HepG2 (cell line): ENCODE measurements around the gene NOL4L. TPM values are rescaled to one million over a fixed set of nuclear protein-coding genes. Genes with fewer than 3 reads are reported as not detected.

Experiments
- GPN1 ChIP-seq: sonication (generic); formaldehyde crosslinking; IDR thresholded peaks from 2 replicates; pipeline ENCODE4 v1.5.1; 2020; ENCODE audit warnings: missing genetic modification reagents, borderline replicate concordance
- KLF9 ChIP-seq: IDR thresholded peaks from 2 replicates; pipeline ENCODE4 v1.6.1; 2016; ENCODE audit warnings: low read depth
- MYC ChIP-seq: sonication (generic); formaldehyde crosslinking; IDR thresholded peaks from 2 replicates; pipeline ENCODE4 v1.9.0; 2021; ENCODE audit warnings: missing genetic modification reagents, borderline replicate concordance
- NR2F6 ChIP-seq, 2 experiments: IDR thresholded peaks; 2 replicates each; pipeline ENCODE4 v1.6.1; 2016; ENCODE audit warnings: antibody characterized with exemption in 1 of 2, mild to moderate bottlenecking in 1 of 2
- PHF5A ChIP-seq: IDR thresholded peaks from one replicate; pipeline ENCODE4 v1.6.1; 2018; ENCODE audit warnings: low read depth, missing genetic modification reagents; ENCODE audit not compliant: unreplicated experiment
- RFX3 ChIP-seq: IDR thresholded peaks from 2 replicates; pipeline ENCODE4 v1.6.1; 2016; ENCODE audit warnings: missing biosample characterization, missing genetic modification reagents
- SOX6 ChIP-seq, 2 experiments: fragments of 450-650 bp in 1 of 2; sonication (generic) in 1 of 2; formaldehyde crosslinking in 1 of 2; IDR thresholded peaks; 2 replicates each; pipeline versions ENCODE4 v1.4.0 to v1.6.1; 2017 to 2020; ENCODE audit warnings: antibody characterized with exemption in 1 of 2, mild to moderate bottlenecking in 1 of 2, missing genetic modification reagents in 1 of 2
- THYN1 ChIP-seq: sonication (generic); formaldehyde crosslinking; IDR thresholded peaks from 2 replicates; pipeline ENCODE4 v1.8.1; 2023; ENCODE audit warnings: low read depth, mild to moderate bottlenecking, moderate library complexity, missing genetic modification reagents, borderline replicate concordance
- ZNF17 ChIP-seq: sonication (generic); formaldehyde crosslinking; IDR thresholded peaks from 2 replicates; pipeline ENCODE4 v1.5.0; 2020; ENCODE audit warnings: mild to moderate bottlenecking, missing genetic modification reagents
- ZNF556 ChIP-seq: sonication (generic); formaldehyde crosslinking; IDR thresholded peaks from 2 replicates; pipeline ENCODE4 v1.4.0; 2020; ENCODE audit warnings: mild to moderate bottlenecking, missing genetic modification reagents, borderline replicate concordance
- ZNF598 ChIP-seq: sonication (generic); formaldehyde crosslinking; IDR thresholded peaks from 2 replicates; pipeline ENCODE4 v1.5.1; 2020; ENCODE audit warnings: mild to moderate bottlenecking, missing genetic modification reagents, borderline replicate concordance
- ZNF644 ChIP-seq: IDR thresholded peaks from 2 replicates; pipeline ENCODE4 v1.6.1; 2016; ENCODE audit warnings: low read depth
- ZNF674 ChIP-seq: sonication (generic); formaldehyde crosslinking; IDR thresholded peaks from 2 replicates; pipeline ENCODE4 v1.5.0; 2020; ENCODE audit warnings: low read depth, mild to moderate bottlenecking, missing genetic modification reagents
- ZZZ3 ChIP-seq: sonication (generic); formaldehyde crosslinking; IDR thresholded peaks from 2 replicates; pipeline ENCODE4 v1.4.0; 2020; ENCODE audit warnings: missing genetic modification reagents, mild to moderate bottlenecking, borderline replicate concordance
- polyA plus RNA-seq, 8 experiments: library from polyadenylated mRNA; depleted of rRNA in 3 of 8; stranded (reverse) in 7 of 8; unstranded in 1 of 8; fragments of >200 nt; fragmentation: Illumina TruSeq in 4 of 8; extraction: Trizol in 4 of 8; gene quantifications; 2 replicates each; pipeline versions ENCODE4 v1.2.1 to v1.2.3, GENCODE V29; 2011 to 2016; ENCODE audit warnings: low read depth in 4 of 8, missing spikeins in 1 of 8, mixed read lengths in 1 of 8; ENCODE audit not compliant: insufficient read depth in 1 of 8
- total RNA-seq, 5 experiments: library from RNA; depleted of rRNA; stranded (reverse); fragments of >200 nt; fragmentation: Illumina TruSeq; extraction: Trizol; gene quantifications; 2 replicates each; pipeline ENCODE4 v1.2.3, GENCODE V29; 2016; ENCODE audit warnings: low read depth in 1 of 5
- TF ChIP-seq, protein P1 (sequence below): sonication (generic); formaldehyde crosslinking; IDR thresholded peaks from 2 replicates; pipeline ENCODE4 v1.9.0; 2022; ENCODE audit warnings: low read depth, missing genetic modification reagents
- TF ChIP-seq, protein P2 (sequence below): sonication (generic); formaldehyde crosslinking; IDR thresholded peaks from 2 replicates; pipeline ENCODE4 v1.5.1; 2020; ENCODE audit warnings: mild to moderate bottlenecking, missing genetic modification reagents, borderline replicate concordance
- TF ChIP-seq, protein P3 (sequence below): sonication (generic); formaldehyde crosslinking; IDR thresholded peaks from 2 replicates; pipeline ENCODE4 v1.5.0; 2020; ENCODE audit warnings: mild to moderate bottlenecking, missing genetic modification reagents
- TF ChIP-seq, protein P4 (sequence below): sonication (generic); formaldehyde crosslinking; IDR thresholded peaks from 2 replicates; pipeline ENCODE4 v1.5.0; 2020; ENCODE audit warnings: missing genetic modification reagents
- TF ChIP-seq, protein P5 (sequence below): sonication (generic); formaldehyde crosslinking; IDR thresholded peaks from 2 replicates; pipeline ENCODE4 v1.8.1; 2023; ENCODE audit warnings: mild to moderate bottlenecking, missing genetic modification reagents

Gene NOL4L
- total and polyA plus RNA-seq, 2 of the 13 experiments (the other 11 are each of a cell fraction or from before 2014, with no cell fraction given) = 16.6 to 35.4 TPM

DNA sequence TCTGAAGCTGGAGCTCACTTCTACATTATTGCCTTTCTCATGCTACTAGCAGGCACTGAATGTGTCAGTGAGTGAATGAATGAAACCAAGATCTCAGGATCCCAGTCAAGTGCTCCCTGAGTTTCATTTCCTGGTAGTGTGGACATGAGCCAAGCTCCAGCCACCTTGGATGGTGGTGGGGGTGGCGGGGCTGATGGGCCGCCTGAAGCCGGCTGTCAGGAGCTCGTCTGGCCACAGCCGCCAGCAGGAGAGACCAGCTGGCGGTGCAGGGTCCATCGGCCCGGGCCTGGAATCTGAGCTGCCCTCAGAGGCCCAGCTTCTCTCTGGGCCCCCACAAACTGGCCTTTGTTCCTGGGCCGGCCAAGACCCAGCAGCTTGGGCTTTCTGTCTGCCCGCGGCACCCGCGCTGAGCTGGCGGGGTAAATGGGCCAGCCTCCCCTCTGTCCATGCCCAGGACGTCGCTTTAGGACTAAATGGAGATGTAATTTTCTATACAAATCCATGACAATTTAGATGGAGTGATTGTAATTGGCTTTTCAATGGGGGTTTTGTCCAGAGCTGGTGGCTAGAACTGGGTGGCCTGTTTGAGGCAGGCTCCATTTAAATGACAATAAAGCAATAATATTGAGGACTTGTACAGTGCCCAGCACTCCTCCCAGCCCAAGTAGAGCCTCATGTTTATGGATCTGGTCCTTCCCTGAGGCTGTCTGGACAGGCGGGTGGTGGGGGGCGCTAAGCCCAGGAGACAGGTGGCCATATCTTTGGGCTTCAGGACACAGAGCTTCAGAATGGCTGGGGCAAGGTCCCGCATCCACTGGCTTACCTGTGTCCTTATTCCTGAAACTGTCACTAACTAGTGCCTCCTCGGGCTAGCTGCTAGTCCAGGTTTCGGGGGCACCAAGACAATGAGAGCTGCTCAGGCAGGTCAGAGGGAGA, 43.5 kb downstream of the NOL4L start (continued):
- TF ChIP-seq, protein P1, sequence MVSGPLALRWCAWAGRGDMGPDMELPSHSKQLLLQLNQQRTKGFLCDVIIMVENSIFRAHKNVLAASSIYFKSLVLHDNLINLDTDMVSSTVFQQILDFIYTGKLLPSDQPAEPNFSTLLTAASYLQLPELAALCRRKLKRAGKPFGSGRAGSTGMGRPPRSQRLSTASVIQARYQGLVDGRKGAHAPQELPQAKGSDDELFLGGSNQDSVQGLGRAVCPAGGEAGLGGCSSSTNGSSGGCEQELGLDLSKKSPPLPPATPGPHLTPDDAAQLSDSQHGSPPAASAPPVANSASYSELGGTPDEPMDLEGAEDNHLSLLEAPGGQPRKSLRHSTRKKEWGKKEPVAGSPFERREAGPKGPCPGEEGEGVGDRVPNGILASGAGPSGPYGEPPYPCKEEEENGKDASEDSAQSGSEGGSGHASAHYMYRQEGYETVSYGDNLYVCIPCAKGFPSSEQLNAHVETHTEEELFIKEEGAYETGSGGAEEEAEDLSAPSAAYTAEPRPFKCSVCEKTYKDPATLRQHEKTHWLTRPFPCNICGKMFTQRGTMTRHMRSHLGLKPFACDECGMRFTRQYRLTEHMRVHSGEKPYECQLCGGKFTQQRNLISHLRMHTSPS (CRISPR knock-in tag) = peak; percentile 97
- TF ChIP-seq ZNF644 (CRISPR knock-in tag) (peak; percentile 83), NR2F6 (IDR thresholded peaks at IDR 0.05) (peak; percentile 79; the same call in 1 of the 2 replicates), NR2F6 (CRISPR knock-in tag; IDR thresholded peaks at IDR 0.05) (peak; percentile 95), PHF5A (CRISPR knock-in tag) (peak; percentile 88), ZZZ3 (peak; percentile 92; the same call in 1 of the 2 replicates), RFX3 (no peak), ZNF556 (CRISPR knock-in tag) (peak; percentile 95), MYC (peak; percentile 91), GPN1 (CRISPR knock-in tag) (no peak), ZNF674 (no peak), ZNF17 (CRISPR knock-in tag) (no peak), KLF9 (0 out of 2 replicates have a peak, but pooled peaks have one; percentile 56), SOX6 (IDR thresholded peaks at IDR 0.05) (no peak), SOX6 (CRISPR knock-in tag; IDR thresholded peaks at IDR 0.05) (peak; percentile 97), ZNF598 (CRISPR knock-in tag) (no peak), THYN1 (CRISPR knock-in tag) (no peak)
- TF ChIP-seq, protein P2, sequence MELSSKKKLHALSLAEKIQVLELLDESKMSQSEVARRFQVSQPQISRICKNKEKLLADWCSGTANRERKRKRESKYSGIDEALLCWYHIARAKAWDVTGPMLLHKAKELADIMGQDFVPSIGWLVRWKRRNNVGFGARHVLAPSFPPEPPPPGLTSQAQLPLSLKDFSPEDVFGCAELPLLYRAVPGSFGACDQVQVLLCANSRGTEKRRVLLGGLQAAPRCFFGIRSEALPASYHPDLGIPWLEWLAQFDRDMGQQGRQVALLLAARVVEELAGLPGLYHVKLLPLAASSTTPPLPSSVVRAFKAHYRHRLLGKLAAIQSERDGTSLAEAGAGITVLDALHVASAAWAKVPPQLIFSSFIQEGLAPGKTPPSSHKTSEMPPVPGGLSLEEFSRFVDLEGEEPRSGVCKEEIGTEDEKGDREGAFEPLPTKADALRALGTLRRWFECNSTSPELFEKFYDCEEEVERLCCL (CRISPR knock-in tag) = 0 out of 2 replicates have a peak, but pooled peaks have one; percentile 33
- TF ChIP-seq, protein P3, sequence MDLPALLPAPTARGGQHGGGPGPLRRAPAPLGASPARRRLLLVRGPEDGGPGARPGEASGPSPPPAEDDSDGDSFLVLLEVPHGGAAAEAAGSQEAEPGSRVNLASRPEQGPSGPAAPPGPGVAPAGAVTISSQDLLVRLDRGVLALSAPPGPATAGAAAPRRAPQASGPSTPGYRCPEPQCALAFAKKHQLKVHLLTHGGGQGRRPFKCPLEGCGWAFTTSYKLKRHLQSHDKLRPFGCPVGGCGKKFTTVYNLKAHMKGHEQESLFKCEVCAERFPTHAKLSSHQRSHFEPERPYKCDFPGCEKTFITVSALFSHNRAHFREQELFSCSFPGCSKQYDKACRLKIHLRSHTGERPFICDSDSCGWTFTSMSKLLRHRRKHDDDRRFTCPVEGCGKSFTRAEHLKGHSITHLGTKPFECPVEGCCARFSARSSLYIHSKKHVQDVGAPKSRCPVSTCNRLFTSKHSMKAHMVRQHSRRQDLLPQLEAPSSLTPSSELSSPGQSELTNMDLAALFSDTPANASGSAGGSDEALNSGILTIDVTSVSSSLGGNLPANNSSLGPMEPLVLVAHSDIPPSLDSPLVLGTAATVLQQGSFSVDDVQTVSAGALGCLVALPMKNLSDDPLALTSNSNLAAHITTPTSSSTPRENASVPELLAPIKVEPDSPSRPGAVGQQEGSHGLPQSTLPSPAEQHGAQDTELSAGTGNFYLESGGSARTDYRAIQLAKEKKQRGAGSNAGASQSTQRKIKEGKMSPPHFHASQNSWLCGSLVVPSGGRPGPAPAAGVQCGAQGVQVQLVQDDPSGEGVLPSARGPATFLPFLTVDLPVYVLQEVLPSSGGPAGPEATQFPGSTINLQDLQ (CRISPR knock-in tag) = peak; percentile 70; the same call in 1 of the 2 replicates
- TF ChIP-seq, protein P4, sequence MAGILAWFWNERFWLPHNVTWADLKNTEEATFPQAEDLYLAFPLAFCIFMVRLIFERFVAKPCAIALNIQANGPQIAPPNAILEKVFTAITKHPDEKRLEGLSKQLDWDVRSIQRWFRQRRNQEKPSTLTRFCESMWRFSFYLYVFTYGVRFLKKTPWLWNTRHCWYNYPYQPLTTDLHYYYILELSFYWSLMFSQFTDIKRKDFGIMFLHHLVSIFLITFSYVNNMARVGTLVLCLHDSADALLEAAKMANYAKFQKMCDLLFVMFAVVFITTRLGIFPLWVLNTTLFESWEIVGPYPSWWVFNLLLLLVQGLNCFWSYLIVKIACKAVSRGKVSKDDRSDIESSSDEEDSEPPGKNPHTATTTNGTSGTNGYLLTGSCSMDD (CRISPR knock-in tag) = no peak
- TF ChIP-seq, protein P5, sequence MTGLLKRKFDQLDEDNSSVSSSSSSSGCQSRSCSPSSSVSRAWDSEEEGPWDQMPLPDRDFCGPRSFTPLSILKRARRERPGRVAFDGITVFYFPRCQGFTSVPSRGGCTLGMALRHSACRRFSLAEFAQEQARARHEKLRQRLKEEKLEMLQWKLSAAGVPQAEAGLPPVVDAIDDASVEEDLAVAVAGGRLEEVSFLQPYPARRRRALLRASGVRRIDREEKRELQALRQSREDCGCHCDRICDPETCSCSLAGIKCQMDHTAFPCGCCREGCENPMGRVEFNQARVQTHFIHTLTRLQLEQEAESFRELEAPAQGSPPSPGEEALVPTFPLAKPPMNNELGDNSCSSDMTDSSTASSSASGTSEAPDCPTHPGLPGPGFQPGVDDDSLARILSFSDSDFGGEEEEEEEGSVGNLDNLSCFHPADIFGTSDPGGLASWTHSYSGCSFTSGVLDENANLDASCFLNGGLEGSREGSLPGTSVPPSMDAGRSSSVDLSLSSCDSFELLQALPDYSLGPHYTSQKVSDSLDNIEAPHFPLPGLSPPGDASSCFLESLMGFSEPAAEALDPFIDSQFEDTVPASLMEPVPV (CRISPR knock-in tag) = peak; percentile 78
